Epithelial cell of proximal tubule (primary cell): Measurements from ENCODE around the gene ATG9A. TPM values are rescaled to one million over a fixed set of nuclear protein-coding genes. Genes with fewer than 3 reads are reported as not detected.
A peak's percentile ranks its signal among the peaks of the same experiment; 100 is the strongest.

Source experiments
- DNase-seq: peaks from one replicate; pipeline ENCODE4 v3.0.0-alpha.2; 2011; ENCODE audit warnings: low read depth
- H3K4me3 ChIP-seq: 2 replicates; pipeline ENCODE4 v1.5.1; 2011; ENCODE audit warnings: low read depth, mild to moderate bottlenecking, low read length
- CTCF ChIP-seq: conservative IDR thresholded peaks from 2 replicates; pipeline ENCODE4 v1.5.1; 2012; ENCODE audit warnings: low read depth, mild to moderate bottlenecking, low read length
- total RNA-seq: library from RNA; depleted of rRNA; stranded (reverse); fragments of >200 nt; gene quantifications from 2 replicates; pipeline ENCODE4 v1.2.3, GENCODE V29; 2015

ATG9A gene
- total RNA-seq, 1 donor from 2014 or later, result 34.1 TPM

- H3K4me3 ChIP-seq, result peak overlapping the region; percentile 92
- DNase-seq, result no peak
- TF ChIP-seq CTCF, result no peak
Observed at GRCh38 chr2:219175486-219175885, 54.0 kb downstream of the ATG9A start.

GRCh38 chr2:219174801-219175200 is 54.6 kb downstream of the ATG9A start:
- peak overlapping the region; percentile 40 for H3K4me3 ChIP-seq
- no peak for DNase-seq
- no peak for TF ChIP-seq CTCF

GRCh38 chr2:219174146-219174545 is 55.3 kb downstream of the ATG9A start:
- TF ChIP-seq CTCF, result no peak
- peak overlapping the region; percentile 40 for H3K4me3 ChIP-seq
- no peak for DNase-seq

- no peak for DNase-seq
- H3K4me3 ChIP-seq, result no peak overlapping the region
- no peak for TF ChIP-seq CTCF
Observed at GRCh38 chr2:219173176-219173575, 56.3 kb downstream of the ATG9A start.

GRCh38 chr2:219172231-219173154 is 56.9 kb downstream of the ATG9A start:
- no peak for TF ChIP-seq CTCF

GRCh38 chr2:219171231-219171651 is 58.2 kb downstream of the ATG9A start:
- peak; percentile 91 for DNase-seq
- no peak overlapping the region for H3K4me3 ChIP-seq
- TF ChIP-seq CTCF, result peak; percentile 77

More at GRCh38 chr2:219172231-219173154, 56.9 kb downstream of the ATG9A start:
- no peak overlapping the region for H3K4me3 ChIP-seq
- DNase-seq, result no peak
